Heart left ventricle (tissue), 16 donors: ENCODE results near the gene XYLT2. TPM values are rescaled to one million over a fixed set of nuclear protein-coding genes. Genes with fewer than 3 reads are reported as not detected.

Source experiments
- ATAC-seq, 4 donors: fragments of 200-7000 bp; cut with Tn5 transposase; one replicate each; pipeline ENCODE4 v1.9.1; 2020 to 2022; ENCODE audit warnings: moderate library complexity in 4 of 4, mild to moderate bottlenecking in 3 of 4, moderate number of reproducible peaks in 1 of 4
- DNase-seq, 5 donors: peaks; one replicate each; pipeline ENCODE4 v3.0.0-alpha.2; 2020
- H3K27ac ChIP-seq, 12 donors: fragments of 200-600 bp; sonication (generic) in 4 of 12; one replicate each; pipeline versions ENCODE4 v1.5.0 to v1.8.0; 2016 to 2022; ENCODE audit warnings: mild to moderate bottlenecking in 2 of 12
- H3K27me3 ChIP-seq, 9 donors: fragments of 200-600 bp; sonication (generic) in 2 of 9; one replicate each; pipeline versions ENCODE4 v1.5.1 to v1.8.0; 2016 to 2022; ENCODE audit warnings: mild to moderate bottlenecking in 3 of 9
- H3K36me3 ChIP-seq, 9 donors: fragments of 200-600 bp; sonication (generic) in 2 of 9; one replicate each; pipeline versions ENCODE4 v1.5.0 to v1.8.0; 2018 to 2022; ENCODE audit warnings: mild to moderate bottlenecking in 2 of 9
- H3K4me1 ChIP-seq, 12 donors: fragments of 200-600 bp; sonication (generic) in 4 of 12; one replicate each; pipeline versions ENCODE4 v1.5.0 to v1.8.0; 2016 to 2022; ENCODE audit warnings: mild to moderate bottlenecking in 3 of 12
- H3K4me3 ChIP-seq, 12 donors: fragments of 200-600 bp; sonication (generic) in 4 of 12; one replicate each; pipeline versions ENCODE4 v1.5.0 to v1.8.0; 2017 to 2022; ENCODE audit warnings: mild to moderate bottlenecking in 9 of 12, moderate library complexity in 4 of 12
- H3K9me3 ChIP-seq, 12 donors: fragments of 200-600 bp; sonication (generic) in 4 of 12; one replicate each; pipeline versions ENCODE4 v1.5.0 to v1.8.0; 2016 to 2022; ENCODE audit warnings: mild to moderate bottlenecking in 1 of 12
- POLR2A ChIP-seq, 2 donors: fragments of 450-650 bp; IDR thresholded peaks; one replicate each; pipeline ENCODE4 v1.6.1; 2017; ENCODE audit warnings: antibody characterized with exemption in 2 of 2, mild to moderate bottlenecking in 2 of 2, moderate library complexity in 2 of 2
- WGBS, 4 donors: extraction: QIAGEN DNeasy Blood & Tissue Kit in 2 of 4; methylation state at CpG; one replicate each; pipeline versions ENCODE4 v1.1.5 to v1.1.7; 2013 to 2018; 5-methylcytosine and 5-hydroxymethylcytosine counted together
- intact Hi-C, 10 donors: fragments of 100-400 bp; cut with DNase I; formaldehyde crosslinking; loops; one replicate each; pipeline versions ENCODE4 v1.11.1 to v1.14.2; 2022
- polyA plus RNA-seq, 2 donors: library from polyadenylated mRNA; stranded (reverse); fragments of 200-250 nt; gene quantifications; one replicate each; pipeline ENCODE4 v1.2.3, GENCODE V29; 2013
- total RNA-seq, 9 donors: library from RNA; depleted of rRNA in 2 of 9; stranded (reverse); fragments of >200 nt in 2 of 9; fragmentation: NEBNext Ultra II Directional in 3 of 9; extraction: Animal tissue kit (Norgen Biotek cat#: 25700) in 3 of 9; gene quantifications; one replicate each; pipeline versions ENCODE4 v1.1.0 to v1.2.4, GENCODE V29; 2016 to 2023
- TF ChIP-seq, protein P1 (sequence below), 12 donors: fragments of 200-600 bp; sonication (generic) in 4 of 12; IDR thresholded peaks; one replicate each; pipeline versions ENCODE4 v1.5.0 to v1.8.0; 2018 to 2022; ENCODE audit warnings: antibody characterized with exemption in 12 of 12, mild to moderate bottlenecking in 5 of 12
- donor health status: ischemic (EF 13 %, LVEDD 7.1; RV severe dilation, severe dysfunction).
- donor health status: healthy with polysubstance abuse.
- donor health status: DM: no; HTN: yes; CAD: no.
- donor health status: DM: no; HTN: no; CAD: no.
- donor health status: ischemic (EF 25% LVEDD 6.9; RV normal size, moderate dysfunction).
- donor health status: ischemic (EF 25% LVEDD 5.7; RV mildly dilated, moderate dysfunction).
- donor health status: healthy.
- donor health status: DM: yes; HTN: yes; CAD: no.
- donor health status: ischemic (EF 35%, LVEDD 5.7; RV mildly dilated, moderate dysfunction).
- donor health status: nonischemic (EF 11% LVEDD 7.7; RV severe dilation, severe dysfunction).
- donor health status: DM: yes; HTN: yes; CAD: no.
- donor health status: PGD.
- donor health status: ischemic (EF 29% LVEDD 5.4; RV normal size, mild dysfunction).
- donor health status: nonischemic (EF 23%, LVEDD 6.1; RV moderate dilation, normal function).

Gene XYLT2
- total and polyA plus RNA-seq, 11 donors: 9.5 to 19.2 (median 13.3) TPM

DNA sequence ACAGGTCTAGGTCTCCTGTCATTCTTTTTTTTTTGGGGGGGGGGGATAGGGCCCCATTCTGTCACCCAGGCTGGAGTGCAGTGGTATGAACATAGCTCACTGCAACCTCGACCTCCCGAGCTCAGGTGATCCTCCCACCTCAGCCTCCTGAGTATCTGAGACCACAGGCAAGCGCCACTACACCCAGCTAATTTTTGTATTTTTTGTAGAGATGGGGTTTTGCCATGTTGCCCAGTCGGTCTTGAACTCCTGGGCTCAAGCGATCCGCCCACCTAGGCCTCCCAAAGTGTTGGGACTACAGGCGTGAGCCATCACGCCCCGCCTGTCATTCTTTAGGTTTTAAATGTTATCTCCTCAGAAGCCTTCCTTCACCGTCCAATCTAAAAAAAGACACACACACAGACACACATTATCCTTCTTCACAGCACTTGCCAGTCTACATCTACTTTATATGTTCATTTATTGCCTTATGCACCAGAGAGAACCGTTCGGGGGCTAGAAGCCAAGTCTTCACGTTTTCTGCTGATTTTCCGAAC lies 26.4 kb downstream of the XYLT2 start:
- no peaks in the 10 kb centered on the region for H3K27me3 ChIP-seq
- peak overlapping the region; percentile 86 to 97 (median 94) for H3K27ac ChIP-seq
- no peaks in the 10 kb centered on the region for H3K9me3 ChIP-seq
- peaks cover 0 to 23% (median 14%) of the 10 kb centered on the region in 12 donors for H3K4me1 ChIP-seq
- intact Hi-C loops: loop anchor here in 1 of 10 donors (10.0 kb wide), 1 partner anchor 103 kb away; the partner anchor contains the start of gene RSAD1
- WGBS, 4 donors: 17 to 26% (median 20%) methylated on average over 14 of the region's 14 CpGs
- peak in 2 of 4 donors; percentile 6 to 7 for ATAC-seq
- no peak for TF ChIP-seq POLR2A (IDR thresholded peaks at IDR 0.05)
- TF ChIP-seq, protein P1, sequence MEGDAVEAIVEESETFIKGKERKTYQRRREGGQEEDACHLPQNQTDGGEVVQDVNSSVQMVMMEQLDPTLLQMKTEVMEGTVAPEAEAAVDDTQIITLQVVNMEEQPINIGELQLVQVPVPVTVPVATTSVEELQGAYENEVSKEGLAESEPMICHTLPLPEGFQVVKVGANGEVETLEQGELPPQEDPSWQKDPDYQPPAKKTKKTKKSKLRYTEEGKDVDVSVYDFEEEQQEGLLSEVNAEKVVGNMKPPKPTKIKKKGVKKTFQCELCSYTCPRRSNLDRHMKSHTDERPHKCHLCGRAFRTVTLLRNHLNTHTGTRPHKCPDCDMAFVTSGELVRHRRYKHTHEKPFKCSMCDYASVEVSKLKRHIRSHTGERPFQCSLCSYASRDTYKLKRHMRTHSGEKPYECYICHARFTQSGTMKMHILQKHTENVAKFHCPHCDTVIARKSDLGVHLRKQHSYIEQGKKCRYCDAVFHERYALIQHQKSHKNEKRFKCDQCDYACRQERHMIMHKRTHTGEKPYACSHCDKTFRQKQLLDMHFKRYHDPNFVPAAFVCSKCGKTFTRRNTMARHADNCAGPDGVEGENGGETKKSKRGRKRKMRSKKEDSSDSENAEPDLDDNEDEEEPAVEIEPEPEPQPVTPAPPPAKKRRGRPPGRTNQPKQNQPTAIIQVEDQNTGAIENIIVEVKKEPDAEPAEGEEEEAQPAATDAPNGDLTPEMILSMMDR (IDR thresholded peaks at IDR 0.05): no peak
- peaks cover 0 to 36% (median 33%) of the 10 kb centered on the region in 9 donors for H3K36me3 ChIP-seq
- DNase-seq: no peak
- peak overlapping the region; percentile 59 to 92 (median 73) for H3K4me3 ChIP-seq

DNA sequence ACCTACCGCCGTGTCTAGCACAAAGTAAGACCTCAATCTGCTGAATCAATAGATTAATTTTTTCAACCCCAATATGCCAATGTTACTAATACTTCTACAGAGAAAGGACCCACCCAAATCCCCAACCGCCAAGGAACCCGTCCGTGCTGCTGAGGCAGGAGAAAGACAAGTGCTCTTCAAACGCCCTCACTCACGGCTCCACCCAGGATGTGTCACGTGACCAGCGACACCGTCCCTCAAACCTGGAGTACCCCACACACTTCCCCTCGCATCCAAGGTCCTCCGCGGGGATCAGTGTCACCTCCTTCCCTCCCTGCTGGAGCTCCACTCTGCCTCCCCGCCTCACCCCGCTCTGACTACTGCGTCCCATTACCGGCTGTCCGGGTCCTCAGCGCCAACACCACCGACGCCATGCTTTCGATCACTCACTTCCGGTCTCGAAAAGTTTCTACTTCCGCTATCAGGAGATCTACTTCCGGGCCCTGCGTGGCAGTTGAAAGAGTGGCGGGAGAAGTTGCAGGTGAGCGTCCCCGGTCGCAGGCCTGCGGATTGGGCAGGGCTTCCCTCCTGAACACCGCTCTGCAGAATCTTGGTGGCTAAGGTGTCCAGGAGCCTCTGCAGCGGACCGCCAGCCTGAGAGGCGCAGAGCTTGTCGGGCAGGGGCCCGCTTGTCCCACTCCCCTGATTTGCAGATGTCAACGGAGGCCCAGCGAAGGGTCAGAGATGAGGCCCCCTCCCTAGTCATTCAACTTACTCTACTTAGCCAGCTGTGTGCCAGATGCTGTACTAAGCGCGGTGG lies 27.0 kb downstream of the XYLT2 start, which contains the start of the genes EME1 and MRPL27:
TSS of gene EME1 (plus strand) at position 472 of the 799 bp plus-strand sequence. CDS start 1,980 bp downstream, outside the sequence.
TSS of gene MRPL27 (minus strand) at position 427 of the 799 bp plus-strand sequence. CDS start at position 413, 14 bp downstream.
- peaks cover 0 to 23% (median 14%) of the 10 kb centered on the region in 12 donors for H3K4me1 ChIP-seq
- intact Hi-C loops: loop anchor here in 1 of 10 donors (10.0 kb wide), 1 partner anchor 102 kb away; the partner anchor contains the start of gene RSAD1
- WGBS, 4 donors: 1 to 4% (median 3%) methylated on average over 42 of the region's 42 CpGs
- ATAC-seq (peak; percentile 92 to 96 (median 94)), DNase-seq (peak; percentile 84 to 92 (median 88))
- H3K4me3 ChIP-seq: peak within 1 kb of the TSS; percentile 59 to 92 (median 73)
- no peaks in the 10 kb centered on the region for H3K9me3 ChIP-seq
- TF ChIP-seq POLR2A (IDR thresholded peaks at IDR 0.05): peak in 1 of 2 donors; percentile 65
- TF ChIP-seq, protein P1 (IDR thresholded peaks at IDR 0.05): no peak
- peak within 1 kb of the TSS; percentile 86 to 97 (median 94) for H3K27ac ChIP-seq
- no peaks in the 10 kb centered on the region for H3K27me3 ChIP-seq
- peaks cover 0 to 29% (median 27%) of the 10 kb centered on the region in 9 donors for H3K36me3 ChIP-seq

DNA sequence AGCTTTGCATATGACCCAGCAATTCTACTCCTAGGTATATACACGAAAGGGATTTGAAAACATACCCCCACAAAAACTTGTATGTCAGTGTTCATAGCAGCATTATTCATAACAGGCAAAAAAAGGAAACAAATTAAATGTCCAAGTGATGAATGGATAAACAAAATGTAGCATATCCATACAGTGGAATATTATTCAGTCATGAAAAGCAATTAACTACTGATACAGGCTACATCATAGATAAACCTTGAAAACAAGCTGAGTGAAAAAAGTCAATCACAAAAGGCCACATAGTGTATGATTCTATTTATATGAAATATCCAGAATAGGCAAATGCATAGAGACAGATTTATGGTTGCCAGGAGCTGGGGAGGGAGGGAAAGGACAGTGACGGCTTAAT lies 27.8 kb downstream of the XYLT2 start:
- no peak for DNase-seq
- Histone ChIP-seq H3K36me3 (peaks cover 0 to 22% (median 19%) of the 10 kb centered on the region in 9 donors), H3K4me1 (peaks cover 0 to 23% (median 14%) of the 10 kb centered on the region in 12 donors), H3K27me3 (no peaks in the 10 kb centered on the region), H3K9me3 (no peaks in the 10 kb centered on the region), H3K4me3 (peak overlapping the region in 3 of 12 donors; percentile 72 to 84 (median 74)), H3K27ac (no peak overlapping the region)
- ATAC-seq: no peak
- 78 to 94% (median 88%) methylated on average over 2 of the region's 2 CpGs for WGBS, 4 donors
- TF ChIP-seq, protein P1 (IDR thresholded peaks at IDR 0.05): no peak
- TF ChIP-seq POLR2A (IDR thresholded peaks at IDR 0.05): no peak
- intact Hi-C loops: loop anchor here in 1 of 10 donors (10.0 kb wide), 1 partner anchor 101 kb away; the partner anchor contains the start of gene RSAD1
